K562 (cell line): ENCODE measurements around the gene ALG14. TPM values are rescaled to one million over a fixed set of nuclear protein-coding genes. Genes with fewer than 3 reads are reported as not detected.
A peak's percentile ranks its signal among the peaks of the same experiment; 100 is the strongest.

ENCODE experiments used
- ATAC-seq: fragments of 200-7000 bp; cut with Tn5 transposase; 3 replicates; pipeline ENCODE4 v1.9.1; 2020; ENCODE audit warnings: moderate library complexity
- BruUV-seq: library from RNA; stranded (reverse); fragments of 400-500 nt; replicated peaks from 2 replicates; lab custom pipeline; 2021; lab: Mats Ljungman, UMichigan
- CTCF ChIA-PET: fragments of 300-600 bp; formaldehyde crosslinking; extraction: SDS; loops from one replicate; lab custom pipeline; 2021; ENCODE audit warnings: low intra/inter-chr PET ratio; lab: Yijun Ruan, JAX
- POLR2A ChIA-PET: fragments of 300-600, 350-650 bp; sonication (Branson Sonifier 250); formaldehyde crosslinking; extraction: SDS; loops from one replicate; lab custom pipeline; 2021; ENCODE audit warnings: antibody characterized with exemption, inconsistent platforms; lab: Yijun Ruan, JAX
- DNase-seq, 4 experiments: peaks; one replicate each; pipeline versions ENCODE4 v3.0.0 to v3.0.0-alpha.2; 2011 to 2018; ENCODE audit warnings: low spot score in 3 of 4, mixed read lengths in 3 of 4; ENCODE audit errors: extremely low read depth in 1 of 4
- FAIRE-seq: peaks from 2 replicates; lab custom pipeline; 2011; peaks lifted over from hg19 to GRCh38; lab: Jason Lieb, UNC
- H2AFZ ChIP-seq: 2 replicates; pipeline ENCODE4 v1.6.0; 2011; ENCODE audit warnings: low read depth, low read length, control low read depth, inconsistent platforms
- H3K27ac ChIP-seq: fragments of 200-600 bp; 3 replicates; pipeline ENCODE4 v1.8.0; 2011; ENCODE audit warnings: low read depth, mild to moderate bottlenecking, control low read depth, inconsistent platforms, low read length, moderate library complexity, mixed read lengths; ENCODE audit errors: extremely low read depth
- H3K27me3 ChIP-seq, 2 experiments: fragments of 300-600 bp in 1 of 2; 2 replicates in 1 of 2; 3 replicates in 1 of 2; pipeline versions ENCODE4 v1.6.0 to v1.8.0; 2011; ENCODE audit warnings: inconsistent platforms in 2 of 2, low read length in 2 of 2, mild to moderate bottlenecking in 1 of 2, mixed read lengths in 1 of 2, moderate library complexity in 1 of 2; ENCODE audit not compliant: control insufficient read depth in 2 of 2, insufficient read depth in 2 of 2
- H3K36me3 ChIP-seq: fragments of 300-600 bp; 3 replicates; pipeline ENCODE4 v1.8.0; 2011; ENCODE audit warnings: mild to moderate bottlenecking, low read length, inconsistent platforms; ENCODE audit not compliant: control insufficient read depth, insufficient read depth
- H3K4me1 ChIP-seq, 2 experiments: fragments of 200-600 bp in 1 of 2; replicated peaks in 1 of 2; 2 replicates in 1 of 2; 3 replicates in 1 of 2; pipeline versions ENCODE4 v1.5.1 to v1.8.0; 2011; ENCODE audit warnings: inconsistent platforms in 2 of 2, low read length in 2 of 2, mild to moderate bottlenecking in 1 of 2, mixed read lengths in 1 of 2, moderate library complexity in 1 of 2; ENCODE audit not compliant: control insufficient read depth in 2 of 2, insufficient read depth in 2 of 2
- H3K4me2 ChIP-seq: 2 replicates; pipeline ENCODE4 v1.6.1; 2011; ENCODE audit warnings: low read length, control low read depth, inconsistent platforms, mixed read lengths; ENCODE audit not compliant: insufficient read depth
- H3K4me3 ChIP-seq: fragments of 200-600 bp; sonication (generic), shearing (Covaris generic); 2 replicates; pipeline ENCODE4 v1.5.1; 2016; ENCODE audit warnings: control low read depth, inconsistent platforms
- H3K79me2 ChIP-seq: fragments of 200-600 bp; 3 replicates; pipeline ENCODE4 v1.8.0; 2011; ENCODE audit warnings: low read length, inconsistent platforms; ENCODE audit not compliant: control insufficient read depth, insufficient read depth
- H3K9ac ChIP-seq, 2 experiments: 2 replicates each; pipeline versions ENCODE4 v1.6.0 to v1.6.1; 2011; ENCODE audit warnings: low read depth in 2 of 2, low read length in 2 of 2, control low read depth in 1 of 2, inconsistent platforms in 1 of 2, mild to moderate bottlenecking in 1 of 2, mixed read lengths in 1 of 2; ENCODE audit not compliant: insufficient read depth in 1 of 2
- H3K9me1 ChIP-seq: one replicate; pipeline ENCODE4 v1.6.0; 2011; ENCODE audit warnings: inconsistent platforms, mild to moderate bottlenecking, low read length, moderate library complexity; ENCODE audit not compliant: control insufficient read depth, insufficient read depth
- H3K9me3 ChIP-seq: replicated peaks from 2 replicates; pipeline ENCODE4 v1.5.1; 2011; ENCODE audit warnings: low read depth, low read length, inconsistent platforms; ENCODE audit not compliant: control insufficient read depth, insufficient read depth
- H4K20me1 ChIP-seq: replicated peaks from 2 replicates; pipeline ENCODE4 v1.6.1; 2011; ENCODE audit warnings: low read length, inconsistent platforms, mixed read lengths; ENCODE audit not compliant: control insufficient read depth, insufficient read depth
- BMI1 ChIP-seq: fragments of 150-350 bp; IDR thresholded peaks from 2 replicates; pipeline ENCODE4 v1.6.1; 2014; ENCODE audit warnings: low read length
- MEF2D ChIP-seq: conservative IDR thresholded peaks from 2 replicates; pipeline ENCODE4 v1.6.1; 2016; ENCODE audit warnings: low read depth, missing genetic modification characterization, missing compliant biosample characterization
- MTA3 ChIP-seq: fragments of 450-650 bp; formaldehyde crosslinking; IDR thresholded peaks from 2 replicates; pipeline ENCODE4 v1.6.1; 2017; ENCODE audit warnings: mild to moderate bottlenecking, borderline replicate concordance
- SMARCA4 ChIP-seq: fragments of 450-650 bp; IDR thresholded peaks from 2 replicates; pipeline ENCODE4 v1.6.1; 2016
- ZNF134 ChIP-seq: fragments of 250-450 bp; sonication (Bioruptor Pico); conservative IDR thresholded peaks from 2 replicates; pipeline ENCODE4 v1.4.0; 2020
- ZNF24 ChIP-seq: fragments of 450-650 bp; IDR thresholded peaks from 2 replicates; pipeline ENCODE4 v1.6.1; 2016
- ZNF644 ChIP-seq: fragments of 200-800 bp; sonication (Bioruptor generic); IDR thresholded peaks from 2 replicates; pipeline ENCODE4 v1.6.1; 2016; ENCODE audit warnings: low read depth, missing genetic modification characterization, missing compliant biosample characterization
- ZNF655 ChIP-seq: fragments of 250-450 bp; sonication (Bioruptor Pico); IDR thresholded peaks from 2 replicates; pipeline ENCODE4 v1.5.0; 2021
- WGBS: fragments of 100-300 bp; shearing (Covaris generic); methylation state at CpG from one replicate; pipeline ENCODE4 v1.1.6; 2016; ENCODE audit warnings: low coverage, mixed read lengths; ENCODE audit not compliant: insufficient coverage; ENCODE audit errors: missing lambda C conversion rate; 5-methylcytosine and 5-hydroxymethylcytosine counted together
- in situ Hi-C: fragments of 300-500 bp; cut with MboI; formaldehyde crosslinking; loops from 4 replicates; pipeline ENCODE4 v1.15.0; 2018; ENCODE audit warnings: inconsistent platforms, mixed read lengths
- intact Hi-C: fragments of 100-400 bp; cut with micrococcal nuclease; formaldehyde crosslinking; loops from 2 replicates; pipeline ENCODE4 v1.14.2; 2022
- polyA plus RNA-seq, 8 experiments: library from polyadenylated mRNA; depleted of rRNA in 4 of 8; stranded (reverse) in 5 of 8; unstranded in 3 of 8; fragments of >200 nt; fragmentation: Nextera tagmentation in 2 of 8; fragmentation: Illumina TruSeq in 1 of 8; extraction: Ambion mirVana in 2 of 8; extraction: Trizol in 1 of 8; gene quantifications; 2 replicates each; pipeline versions ENCODE4 v1.2.1 to v1.2.3, GENCODE V29; 2011 to 2014; ENCODE audit warnings: inconsistent platforms in 1 of 8, missing spikeins in 1 of 8
- total RNA-seq, 7 experiments: library from RNA; depleted of rRNA in 6 of 7; stranded (reverse); fragments of >200 nt in 6 of 7; fragmentation: Illumina TruSeq in 2 of 7; extraction: Trizol in 2 of 7; gene quantifications; 2 replicates each; pipeline versions ENCODE4 v1.2.1 to v1.2.3, GENCODE V29; 2011 to 2021; ENCODE audit warnings: low replicate concordance in 1 of 7

Gene ALG14
- total and polyA plus RNA-seq, 9 of the 15 experiments (the other 6 are each of a cell fraction or from before 2014, with no cell fraction given), result 2.8 to 16.2 (median 4.9) TPM

DNA sequence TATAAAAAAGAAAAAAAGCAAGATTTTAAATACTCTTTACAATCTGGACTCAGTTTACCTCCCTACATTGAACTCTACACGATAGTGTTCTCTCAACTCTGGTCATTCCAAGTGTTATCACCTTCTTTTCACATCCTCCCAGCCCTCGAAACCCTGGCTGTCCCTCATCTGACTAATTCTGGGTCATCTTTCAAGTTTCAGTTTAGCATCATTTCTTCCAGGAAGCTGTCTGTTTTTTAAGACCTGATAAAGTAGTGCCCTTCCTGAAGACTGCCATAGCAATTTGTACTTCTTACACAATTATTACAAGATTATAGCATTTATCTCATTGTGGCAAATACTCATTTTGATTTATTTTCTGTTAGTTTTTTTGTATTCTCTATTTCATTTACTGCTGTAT, 1.2 kb downstream of the ALG14 start:
- H4K20me1 ChIP-seq, result no peaks in the 10 kb centered on the region
- peak overlapping the region in 1 of 2 experiments; percentile 73; a peak in 1 of 4 replicates for H3K9ac ChIP-seq
- no peaks in the 10 kb centered on the region for H3K27me3 ChIP-seq
- H3K4me1 ChIP-seq, result peaks cover 0 to 5% of the 10 kb centered on the region in 2 experiments; a peak in 2 of 5 replicates
- H3K36me3 ChIP-seq, result no peaks in the 10 kb centered on the region
- ATAC-seq (no peak), FAIRE-seq (no peak), DNase-seq (no peak)
- intact Hi-C loops (no loop called here), in situ Hi-C loops (no loop called here)
- H3K9me3 ChIP-seq, result no peaks in the 10 kb centered on the region
- no peak overlapping the region for H3K27ac ChIP-seq
- WGBS, result 36% methylated on average over 2 of the region's 2 CpGs
- H3K4me2 ChIP-seq, result peak overlapping the region; percentile 92; the same call in 1 of the 2 replicates
- H3K4me3 ChIP-seq, result 0 out of 2 replicates have a peak overlapping the region, but pooled peaks have one; percentile 54
- ChIA-PET POLR2A (no interaction called here), CTCF (no interaction called here)
- peak overlapping the region; percentile 99 for H2AFZ ChIP-seq
- TF ChIP-seq ZNF24, result 0 out of 2 replicates have a peak, but pooled peaks have one; percentile 49
- TF ChIP-seq ZNF655 (CRISPR knock-in tag), result no peak
- 0 out of 2 replicates have a peak, but pooled peaks have one; percentile 6 for TF ChIP-seq ZNF644 (tag)
- TF ChIP-seq MTA3, result no peak
- no TSS peak for BruUV-seq
- H3K9me1 ChIP-seq, result no peaks in the 10 kb centered on the region
- no peaks in the 10 kb centered on the region; the same call in 2 of the 3 replicates for H3K79me2 ChIP-seq

DNA sequence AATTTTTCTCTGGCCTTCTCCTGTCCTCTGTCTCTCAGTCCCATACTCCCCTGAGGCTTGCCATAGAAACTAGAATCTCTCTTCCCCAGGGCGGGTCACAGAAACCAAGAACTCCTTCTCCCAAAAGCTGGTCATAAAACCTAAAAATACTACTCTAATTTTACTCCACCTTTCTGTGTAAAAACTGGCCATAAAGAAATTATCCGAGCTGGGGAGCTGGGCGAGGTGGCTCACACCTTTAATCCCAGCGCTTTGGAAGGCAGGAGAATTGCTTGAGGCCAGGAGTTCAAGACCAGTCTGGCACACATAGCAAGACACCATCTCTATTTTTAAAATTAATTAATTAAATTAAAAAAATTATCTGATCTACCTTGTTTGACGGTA, 3.0 kb downstream of the ALG14 start:
- no peaks in the 10 kb centered on the region for H3K9me1 ChIP-seq
- H3K79me2 ChIP-seq, result no peaks in the 10 kb centered on the region; the same call in 2 of the 3 replicates
- no peaks in the 10 kb centered on the region for H4K20me1 ChIP-seq
- H3K9me3 ChIP-seq, result no peaks in the 10 kb centered on the region
- H3K27ac ChIP-seq, result no peak overlapping the region
- 84% methylated on average over 5 of the region's 5 CpGs for WGBS
- H3K9ac ChIP-seq, result no peak overlapping the region
- POLR2A ChIA-PET, result no interaction called here
- H3K36me3 ChIP-seq, result no peaks in the 10 kb centered on the region; the same call in 2 of the 3 replicates
- intact Hi-C loops, result no loop called here
- H3K4me3 ChIP-seq, result no peak overlapping the region
- peaks cover 4 to 12% of the 10 kb centered on the region in 2 experiments; a peak in 3 of 5 replicates for H3K4me1 ChIP-seq
- no TSS peak for BruUV-seq
- CTCF ChIA-PET, result no interaction called here
- no peak for ATAC-seq
- H2AFZ ChIP-seq, result no peak overlapping the region
- no peak for FAIRE-seq
- DNase-seq, result no peak
- in situ Hi-C loops, result no loop called here
- no peak for TF ChIP-seq ZNF134 (CRISPR knock-in tag)
- no peak for TF ChIP-seq MEF2D (tag)
- no peak for TF ChIP-seq BMI1
- no peak for TF ChIP-seq SMARCA4
- no peak overlapping the region for H3K4me2 ChIP-seq
- H3K27me3 ChIP-seq, result no peaks in the 10 kb centered on the region
